Right hindlimb (tissue), 1 donor: ENCODE results near the gene FBXO46.

Experiments
- DNase-seq: peaks from one replicate; pipeline ENCODE4 v3.0.0-alpha.2; 2018

Gene FBXO46

GRCh38 chr19:45681391-45682015 lies 49.2 kb downstream of the FBXO46 start:
- DNase-seq = peak; percentile 82

- peak; percentile 52 for DNase-seq
Observed at GRCh38 chr19:45677351-45678230, 53.1 kb downstream of the FBXO46 start.

GRCh38 chr19:45676851-45677263 lies 53.8 kb downstream of the FBXO46 start:
- no peak for DNase-seq

- DNase-seq = no peak
Observed at GRCh38 chr19:45674946-45675345, 55.8 kb downstream of the FBXO46 start.

- DNase-seq = peak; percentile 32
Observed at GRCh38 chr19:45670670-45671453, 59.8 kb downstream of the FBXO46 start.

- no peak for DNase-seq
Observed at GRCh38 chr19:45668342-45668871, 62.3 kb downstream of the FBXO46 start.

GRCh38 chr19:45667620-45668341 lies 62.9 kb downstream of the FBXO46 start, which contains the start of gene GIPR:
GIPR (plus strand) TSS chr19:45668221; CDS start chr19:45669521, 1,300 bp downstream.
- no peak for DNase-seq

- DNase-seq = no peak
Observed at GRCh38 chr19:45664575-45664974, 66.1 kb downstream of the FBXO46 start.

- DNase-seq = no peak
Observed at GRCh38 chr19:45663800-45664199, 66.9 kb downstream of the FBXO46 start.

- no peak for DNase-seq
Observed at GRCh38 chr19:45660636-45661035, 70.1 kb downstream of the FBXO46 start.
